HEK293 (cell line): Measurements from ENCODE around the gene ZNF358.

Source experiments
- EGR2 ChIP-seq: fragments of 450-650 bp; formaldehyde crosslinking; IDR thresholded peaks from 2 replicates; pipeline ENCODE4 v1.5.1; 2016; ENCODE audit warnings: low read depth, missing biosample characterization, missing genetic modification characterization
- GLIS2 ChIP-seq: fragments of 450-650 bp; formaldehyde crosslinking; IDR thresholded peaks from 2 replicates; pipeline ENCODE4 v1.5.1; 2016; ENCODE audit warnings: missing biosample characterization, missing genetic modification characterization
- KLF16 ChIP-seq: fragments of 450-650 bp; formaldehyde crosslinking; IDR thresholded peaks from 2 replicates; pipeline ENCODE4 v1.5.1; 2017; ENCODE audit warnings: missing biosample characterization, missing genetic modification characterization
- MEIS1 ChIP-seq: sonication (generic); formaldehyde crosslinking; IDR thresholded peaks from 2 replicates; pipeline ENCODE4 v1.8.1; 2022; ENCODE audit warnings: missing genetic modification reagents, mild to moderate bottlenecking, borderline replicate concordance
- WT1 ChIP-seq: fragments of 450-650 bp; formaldehyde crosslinking; IDR thresholded peaks from 2 replicates; pipeline ENCODE4 v1.5.1; 2016; ENCODE audit warnings: missing biosample characterization, missing genetic modification characterization
- ZBTB21 ChIP-seq: fragments of 450-650 bp; formaldehyde crosslinking; IDR thresholded peaks from 2 replicates; pipeline ENCODE4 v1.5.1; 2017; ENCODE audit warnings: missing biosample characterization, missing genetic modification characterization
- ZFHX2 ChIP-seq: fragments of 450-650 bp; formaldehyde crosslinking; conservative IDR thresholded peaks from 2 replicates; pipeline ENCODE4 v1.5.1; 2016; ENCODE audit warnings: missing biosample characterization, missing genetic modification characterization
- ZIC2 ChIP-seq: fragments of 450-650 bp; formaldehyde crosslinking; IDR thresholded peaks from 2 replicates; pipeline ENCODE4 v1.5.1; 2016; ENCODE audit warnings: missing biosample characterization, missing genetic modification characterization
- ZNF132 ChIP-seq: fragments of 450-650 bp; formaldehyde crosslinking; IDR thresholded peaks from 2 replicates; pipeline ENCODE4 v1.5.1; 2017; ENCODE audit warnings: missing biosample characterization, missing genetic modification characterization, borderline replicate concordance
- ZNF133 ChIP-seq: fragments of 450-650 bp; formaldehyde crosslinking; IDR thresholded peaks from 2 replicates; pipeline ENCODE4 v1.5.1; 2016; ENCODE audit warnings: missing biosample characterization, missing genetic modification characterization
- ZNF302 ChIP-seq: fragments of 450-650 bp; formaldehyde crosslinking; IDR thresholded peaks from 2 replicates; pipeline ENCODE4 v1.5.1; 2016; ENCODE audit warnings: missing biosample characterization, missing genetic modification characterization, low read depth
- ZNF335 ChIP-seq: fragments of 450-650 bp; formaldehyde crosslinking; conservative IDR thresholded peaks from 2 replicates; pipeline ENCODE4 v1.5.1; 2016; ENCODE audit warnings: missing biosample characterization, missing genetic modification characterization
- ZNF561 ChIP-seq: fragments of 450-650 bp; IDR thresholded peaks from 2 replicates; pipeline ENCODE4 v1.5.1; 2018; ENCODE audit warnings: missing biosample characterization, missing genetic modification characterization, borderline replicate concordance
- ZNF596 ChIP-seq: fragments of 450-650 bp; IDR thresholded peaks from 2 replicates; pipeline ENCODE4 v1.5.0; 2018; ENCODE audit warnings: missing biosample characterization, mild to moderate bottlenecking, missing genetic modification characterization, moderate library complexity
- ZNF610 ChIP-seq: fragments of 450-650 bp; formaldehyde crosslinking; IDR thresholded peaks from 2 replicates; pipeline ENCODE4 v1.5.1; 2016; ENCODE audit warnings: missing biosample characterization, missing genetic modification characterization, borderline replicate concordance
- ZNF776 ChIP-seq: fragments of 450-650 bp; formaldehyde crosslinking; IDR thresholded peaks from 2 replicates; pipeline ENCODE4 v1.5.0; 2017; ENCODE audit warnings: missing biosample characterization, missing genetic modification characterization, borderline replicate concordance
- ZNF777 ChIP-seq: fragments of 450-650 bp; formaldehyde crosslinking; IDR thresholded peaks from 2 replicates; pipeline ENCODE4 v1.5.1; 2017; ENCODE audit warnings: missing biosample characterization, missing genetic modification characterization, borderline replicate concordance
- ZNF785 ChIP-seq: fragments of 450-650 bp; formaldehyde crosslinking; IDR thresholded peaks from 2 replicates; pipeline ENCODE4 v1.5.1; 2016; ENCODE audit warnings: missing biosample characterization, missing genetic modification characterization
- ZSCAN23 ChIP-seq: fragments of 450-650 bp; formaldehyde crosslinking; IDR thresholded peaks from 2 replicates; pipeline ENCODE4 v1.5.1; 2016; ENCODE audit warnings: missing biosample characterization, missing genetic modification characterization
- TF ChIP-seq, protein P1 (sequence below): fragments of 450-650 bp; formaldehyde crosslinking; IDR thresholded peaks from 2 replicates; pipeline ENCODE4 v1.5.1; 2016; ENCODE audit warnings: missing biosample characterization, missing genetic modification characterization
- TF ChIP-seq, protein P2 (sequence below): fragments of 450-650 bp; formaldehyde crosslinking; IDR thresholded peaks from 2 replicates; pipeline ENCODE4 v1.5.1; 2016; ENCODE audit warnings: missing biosample characterization, missing genetic modification characterization
- TF ChIP-seq, protein P3 (sequence below): fragments of 450-650 bp; formaldehyde crosslinking; IDR thresholded peaks from 2 replicates; pipeline ENCODE4 v1.5.1; 2016; ENCODE audit warnings: missing biosample characterization, missing genetic modification characterization
- TF ChIP-seq, protein P4 (sequence below): sonication (generic); formaldehyde crosslinking; IDR thresholded peaks from 2 replicates; pipeline ENCODE4 v1.8.1; 2022; ENCODE audit warnings: mild to moderate bottlenecking, moderate library complexity, missing genetic modification reagents
- TF ChIP-seq, protein P5 (sequence below): fragments of 450-650 bp; formaldehyde crosslinking; IDR thresholded peaks from 2 replicates; pipeline ENCODE4 v1.5.1; 2017; ENCODE audit warnings: missing biosample characterization, missing genetic modification characterization
- TF ChIP-seq, protein P6 (sequence below): fragments of 450-650 bp; formaldehyde crosslinking; IDR thresholded peaks from 2 replicates; pipeline ENCODE4 v1.5.1; 2016; ENCODE audit warnings: missing biosample characterization, missing genetic modification characterization, borderline replicate concordance

Gene ZNF358

DNA sequence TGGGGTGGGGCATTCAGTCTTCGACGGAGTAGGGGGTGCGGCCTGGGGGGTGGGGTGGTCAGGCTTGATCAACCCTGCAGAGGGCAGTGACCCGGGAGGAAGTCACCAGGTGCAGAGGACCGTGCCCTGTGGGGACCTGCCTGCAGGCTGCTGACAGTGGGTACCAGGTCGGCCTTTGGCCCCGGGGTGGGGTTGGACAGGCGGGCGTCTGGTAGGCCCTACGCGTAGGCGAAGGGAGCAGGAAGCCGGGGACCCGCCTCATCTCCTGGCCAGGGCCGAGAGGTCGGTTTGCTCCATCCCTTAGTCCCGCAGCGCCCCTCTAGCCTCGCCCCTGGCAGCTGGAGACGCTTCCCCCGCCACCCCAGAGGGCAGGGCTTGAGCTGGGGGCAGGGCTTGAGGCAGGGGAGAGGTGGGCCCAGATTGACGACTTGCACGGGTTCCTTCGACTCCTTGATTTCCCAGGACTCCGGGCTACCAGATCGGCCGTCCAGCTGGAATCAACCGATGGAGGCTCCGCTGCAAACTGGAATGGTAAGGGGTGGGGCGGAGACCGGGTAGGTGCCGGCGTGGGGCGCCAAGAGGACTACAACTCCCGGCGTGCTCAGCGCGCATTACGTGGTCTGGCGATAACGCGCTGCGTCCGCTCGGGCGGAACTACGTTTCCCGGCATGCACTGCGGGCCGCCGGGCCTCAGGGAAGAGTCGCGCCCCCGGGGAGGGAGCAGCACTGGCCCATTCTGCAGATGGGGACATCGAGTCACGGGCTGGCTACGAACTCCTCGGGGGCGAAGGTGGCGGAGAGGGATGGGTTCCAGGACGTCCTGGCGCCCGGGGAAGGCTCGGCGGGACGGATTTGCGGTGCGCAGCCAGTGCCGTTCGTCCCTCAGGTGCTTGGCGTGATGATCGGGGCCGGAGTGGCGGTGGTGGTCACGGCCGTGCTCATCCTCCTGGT lies 19.4 kb downstream of the ZNF358 start, which contains the start of gene PNPLA6 (continued):
- TF ChIP-seq, protein P1, sequence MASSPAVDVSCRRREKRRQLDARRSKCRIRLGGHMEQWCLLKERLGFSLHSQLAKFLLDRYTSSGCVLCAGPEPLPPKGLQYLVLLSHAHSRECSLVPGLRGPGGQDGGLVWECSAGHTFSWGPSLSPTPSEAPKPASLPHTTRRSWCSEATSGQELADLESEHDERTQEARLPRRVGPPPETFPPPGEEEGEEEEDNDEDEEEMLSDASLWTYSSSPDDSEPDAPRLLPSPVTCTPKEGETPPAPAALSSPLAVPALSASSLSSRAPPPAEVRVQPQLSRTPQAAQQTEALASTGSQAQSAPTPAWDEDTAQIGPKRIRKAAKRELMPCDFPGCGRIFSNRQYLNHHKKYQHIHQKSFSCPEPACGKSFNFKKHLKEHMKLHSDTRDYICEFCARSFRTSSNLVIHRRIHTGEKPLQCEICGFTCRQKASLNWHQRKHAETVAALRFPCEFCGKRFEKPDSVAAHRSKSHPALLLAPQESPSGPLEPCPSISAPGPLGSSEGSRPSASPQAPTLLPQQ (tag by site-specific recombination) = peak; percentile 98
- TF ChIP-seq MEIS1 (CRISPR knock-in tag) (no peak), ZNF610 (peak; percentile 84), EGR2 (tag by site-specific recombination) (no peak; the same call in 1 of the 2 replicates), GLIS2 (tag by site-specific recombination) (peak; percentile 50), ZNF785 (tag by site-specific recombination) (peak; percentile 88; the same call in 1 of the 2 replicates), ZNF302 (tag by site-specific recombination) (no peak), ZNF777 (tag by site-specific recombination) (peak; percentile 16; the same call in 1 of the 2 replicates), ZBTB21 (tag by site-specific recombination) (peak; percentile 87), ZSCAN23 (tag by site-specific recombination) (no peak), ZNF132 (tag by site-specific recombination) (no peak), ZNF133 (tag by site-specific recombination) (0 out of 2 replicates have a peak, but pooled peaks have one; percentile 52), WT1 (0 out of 2 replicates have a peak, but pooled peaks have one; percentile 18), ZNF335 (tag by site-specific recombination) (peak; percentile 94), KLF16 (tag by site-specific recombination) (peak; percentile 82; the same call in 1 of the 2 replicates), ZNF561 (tag by site-specific recombination) (peak; percentile 10; the same call in 1 of the 2 replicates), ZFHX2 (tag by site-specific recombination) (no peak; the same call in 1 of the 2 replicates), ZIC2 (tag by site-specific recombination) (peak; percentile 52; the same call in 1 of the 2 replicates), ZNF596 (tag by site-specific recombination) (no peak), ZNF776 (tag by site-specific recombination) (no peak)
- TF ChIP-seq, protein P2, sequence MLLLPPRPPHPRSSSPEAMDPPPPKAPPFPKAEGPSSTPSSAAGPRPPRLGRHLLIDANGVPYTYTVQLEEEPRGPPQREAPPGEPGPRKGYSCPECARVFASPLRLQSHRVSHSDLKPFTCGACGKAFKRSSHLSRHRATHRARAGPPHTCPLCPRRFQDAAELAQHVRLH = peak; percentile 92
- TF ChIP-seq, protein P3, sequence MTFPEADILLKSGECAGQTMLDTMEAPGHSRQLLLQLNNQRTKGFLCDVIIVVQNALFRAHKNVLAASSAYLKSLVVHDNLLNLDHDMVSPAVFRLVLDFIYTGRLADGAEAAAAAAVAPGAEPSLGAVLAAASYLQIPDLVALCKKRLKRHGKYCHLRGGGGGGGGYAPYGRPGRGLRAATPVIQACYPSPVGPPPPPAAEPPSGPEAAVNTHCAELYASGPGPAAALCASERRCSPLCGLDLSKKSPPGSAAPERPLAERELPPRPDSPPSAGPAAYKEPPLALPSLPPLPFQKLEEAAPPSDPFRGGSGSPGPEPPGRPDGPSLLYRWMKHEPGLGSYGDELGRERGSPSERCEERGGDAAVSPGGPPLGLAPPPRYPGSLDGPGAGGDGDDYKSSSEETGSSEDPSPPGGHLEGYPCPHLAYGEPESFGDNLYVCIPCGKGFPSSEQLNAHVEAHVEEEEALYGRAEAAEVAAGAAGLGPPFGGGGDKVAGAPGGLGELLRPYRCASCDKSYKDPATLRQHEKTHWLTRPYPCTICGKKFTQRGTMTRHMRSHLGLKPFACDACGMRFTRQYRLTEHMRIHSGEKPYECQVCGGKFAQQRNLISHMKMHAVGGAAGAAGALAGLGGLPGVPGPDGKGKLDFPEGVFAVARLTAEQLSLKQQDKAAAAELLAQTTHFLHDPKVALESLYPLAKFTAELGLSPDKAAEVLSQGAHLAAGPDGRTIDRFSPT = no peak; the same call in none of the 2 replicates
- TF ChIP-seq, protein P4, sequence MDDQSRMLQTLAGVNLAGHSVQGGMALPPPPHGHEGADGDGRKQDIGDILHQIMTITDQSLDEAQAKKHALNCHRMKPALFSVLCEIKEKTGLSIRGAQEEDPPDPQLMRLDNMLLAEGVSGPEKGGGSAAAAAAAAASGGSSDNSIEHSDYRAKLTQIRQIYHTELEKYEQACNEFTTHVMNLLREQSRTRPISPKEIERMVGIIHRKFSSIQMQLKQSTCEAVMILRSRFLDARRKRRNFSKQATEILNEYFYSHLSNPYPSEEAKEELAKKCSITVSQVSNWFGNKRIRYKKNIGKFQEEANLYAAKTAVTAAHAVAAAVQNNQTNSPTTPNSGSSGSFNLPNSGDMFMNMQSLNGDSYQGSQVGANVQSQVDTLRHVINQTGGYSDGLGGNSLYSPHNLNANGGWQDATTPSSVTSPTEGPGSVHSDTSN (CRISPR knock-in tag) = no peak; the same call in none of the 2 replicates
- TF ChIP-seq, protein P5, sequence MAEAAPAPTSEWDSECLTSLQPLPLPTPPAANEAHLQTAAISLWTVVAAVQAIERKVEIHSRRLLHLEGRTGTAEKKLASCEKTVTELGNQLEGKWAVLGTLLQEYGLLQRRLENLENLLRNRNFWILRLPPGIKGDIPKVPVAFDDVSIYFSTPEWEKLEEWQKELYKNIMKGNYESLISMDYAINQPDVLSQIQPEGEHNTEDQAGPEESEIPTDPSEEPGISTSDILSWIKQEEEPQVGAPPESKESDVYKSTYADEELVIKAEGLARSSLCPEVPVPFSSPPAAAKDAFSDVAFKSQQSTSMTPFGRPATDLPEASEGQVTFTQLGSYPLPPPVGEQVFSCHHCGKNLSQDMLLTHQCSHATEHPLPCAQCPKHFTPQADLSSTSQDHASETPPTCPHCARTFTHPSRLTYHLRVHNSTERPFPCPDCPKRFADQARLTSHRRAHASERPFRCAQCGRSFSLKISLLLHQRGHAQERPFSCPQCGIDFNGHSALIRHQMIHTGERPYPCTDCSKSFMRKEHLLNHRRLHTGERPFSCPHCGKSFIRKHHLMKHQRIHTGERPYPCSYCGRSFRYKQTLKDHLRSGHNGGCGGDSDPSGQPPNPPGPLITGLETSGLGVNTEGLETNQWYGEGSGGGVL (tag by site-specific recombination) = peak; percentile 51; the same call in 1 of the 2 replicates
- TF ChIP-seq, protein P6, sequence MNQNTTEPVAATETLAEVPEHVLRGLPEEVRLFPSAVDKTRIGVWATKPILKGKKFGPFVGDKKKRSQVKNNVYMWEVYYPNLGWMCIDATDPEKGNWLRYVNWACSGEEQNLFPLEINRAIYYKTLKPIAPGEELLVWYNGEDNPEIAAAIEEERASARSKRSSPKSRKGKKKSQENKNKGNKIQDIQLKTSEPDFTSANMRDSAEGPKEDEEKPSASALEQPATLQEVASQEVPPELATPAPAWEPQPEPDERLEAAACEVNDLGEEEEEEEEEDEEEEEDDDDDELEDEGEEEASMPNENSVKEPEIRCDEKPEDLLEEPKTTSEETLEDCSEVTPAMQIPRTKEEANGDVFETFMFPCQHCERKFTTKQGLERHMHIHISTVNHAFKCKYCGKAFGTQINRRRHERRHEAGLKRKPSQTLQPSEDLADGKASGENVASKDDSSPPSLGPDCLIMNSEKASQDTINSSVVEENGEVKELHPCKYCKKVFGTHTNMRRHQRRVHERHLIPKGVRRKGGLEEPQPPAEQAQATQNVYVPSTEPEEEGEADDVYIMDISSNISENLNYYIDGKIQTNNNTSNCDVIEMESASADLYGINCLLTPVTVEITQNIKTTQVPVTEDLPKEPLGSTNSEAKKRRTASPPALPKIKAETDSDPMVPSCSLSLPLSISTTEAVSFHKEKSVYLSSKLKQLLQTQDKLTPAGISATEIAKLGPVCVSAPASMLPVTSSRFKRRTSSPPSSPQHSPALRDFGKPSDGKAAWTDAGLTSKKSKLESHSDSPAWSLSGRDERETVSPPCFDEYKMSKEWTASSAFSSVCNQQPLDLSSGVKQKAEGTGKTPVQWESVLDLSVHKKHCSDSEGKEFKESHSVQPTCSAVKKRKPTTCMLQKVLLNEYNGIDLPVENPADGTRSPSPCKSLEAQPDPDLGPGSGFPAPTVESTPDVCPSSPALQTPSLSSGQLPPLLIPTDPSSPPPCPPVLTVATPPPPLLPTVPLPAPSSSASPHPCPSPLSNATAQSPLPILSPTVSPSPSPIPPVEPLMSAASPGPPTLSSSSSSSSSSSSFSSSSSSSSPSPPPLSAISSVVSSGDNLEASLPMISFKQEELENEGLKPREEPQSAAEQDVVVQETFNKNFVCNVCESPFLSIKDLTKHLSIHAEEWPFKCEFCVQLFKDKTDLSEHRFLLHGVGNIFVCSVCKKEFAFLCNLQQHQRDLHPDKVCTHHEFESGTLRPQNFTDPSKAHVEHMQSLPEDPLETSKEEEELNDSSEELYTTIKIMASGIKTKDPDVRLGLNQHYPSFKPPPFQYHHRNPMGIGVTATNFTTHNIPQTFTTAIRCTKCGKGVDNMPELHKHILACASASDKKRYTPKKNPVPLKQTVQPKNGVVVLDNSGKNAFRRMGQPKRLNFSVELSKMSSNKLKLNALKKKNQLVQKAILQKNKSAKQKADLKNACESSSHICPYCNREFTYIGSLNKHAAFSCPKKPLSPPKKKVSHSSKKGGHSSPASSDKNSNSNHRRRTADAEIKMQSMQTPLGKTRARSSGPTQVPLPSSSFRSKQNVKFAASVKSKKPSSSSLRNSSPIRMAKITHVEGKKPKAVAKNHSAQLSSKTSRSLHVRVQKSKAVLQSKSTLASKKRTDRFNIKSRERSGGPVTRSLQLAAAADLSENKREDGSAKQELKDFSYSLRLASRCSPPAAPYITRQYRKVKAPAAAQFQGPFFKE (tag by site-specific recombination) = peak; percentile 87; the same call in 1 of the 2 replicates
